ENCODE results near the gene FRAS1.
"Not testable (repeated sequence)": the region's sequence is repeated elsewhere in the genome, so short reads cannot be mapped to it uniquely, and the experiment has no call there.

FRAS1 gene

DNA sequence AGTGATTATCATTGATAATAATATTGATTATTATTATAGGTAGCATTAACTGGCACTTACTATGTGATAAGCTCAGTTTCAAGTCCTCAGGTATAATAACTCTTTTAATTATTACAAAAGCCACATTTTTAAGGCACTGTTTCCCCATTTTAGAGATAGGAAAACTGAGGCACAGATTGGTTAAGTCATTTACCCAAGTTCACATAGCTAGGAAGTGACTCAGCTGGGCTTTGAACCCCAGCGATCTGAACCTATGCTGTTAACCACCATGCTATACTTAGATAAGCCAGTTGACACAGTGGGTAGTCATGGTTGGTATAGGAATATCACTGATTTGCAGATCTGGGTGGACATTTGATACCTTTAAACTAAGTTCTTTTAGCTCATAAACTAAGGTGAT, 110.4 kb downstream of the FRAS1 start:
- DNase-seq (ENCODE audit: low spot score): peak; percentile 51

DNA sequence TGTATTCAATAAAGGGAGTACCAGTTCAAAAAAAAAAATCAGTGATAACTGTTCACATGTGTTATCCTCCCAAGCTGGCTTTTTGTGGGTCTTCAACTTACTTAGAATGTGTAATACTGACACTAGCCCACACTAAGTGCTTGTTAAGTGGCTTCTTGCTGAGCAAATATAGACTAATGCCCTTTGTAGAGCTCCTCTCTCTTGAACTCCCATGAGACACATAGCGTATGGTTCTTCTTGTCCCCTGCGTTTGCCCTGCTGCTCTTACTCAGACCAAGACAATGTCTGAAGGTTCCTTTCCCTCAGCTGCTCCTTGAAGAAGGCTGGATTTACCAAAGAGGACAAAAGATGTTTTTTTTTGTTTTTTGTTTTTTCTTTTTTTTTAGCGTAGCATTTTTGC, 110.9 kb downstream of the FRAS1 start:
- DNase-seq (ENCODE audit: low spot score): no peak

DNA sequence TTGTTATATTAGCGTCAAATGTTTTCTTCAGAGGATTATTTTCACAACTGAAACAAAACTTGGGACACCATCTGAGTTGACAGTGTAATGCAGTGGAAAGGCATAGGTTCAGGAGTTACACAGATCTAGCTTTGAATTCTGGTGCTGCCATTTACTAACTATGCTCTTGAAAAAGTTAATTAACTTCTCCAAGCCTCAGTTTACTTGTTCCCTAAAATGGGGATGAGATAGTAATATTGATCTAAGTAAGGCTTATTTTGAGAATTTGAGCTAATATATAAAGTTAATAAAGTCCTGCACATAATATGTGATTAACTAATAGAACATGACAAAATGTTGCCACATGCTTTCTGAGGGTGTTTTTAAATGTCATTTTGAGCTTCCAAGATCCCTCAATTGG, 112.6 kb downstream of the FRAS1 start:
- DNase-seq (ENCODE audit: low spot score): no peak

DNA sequence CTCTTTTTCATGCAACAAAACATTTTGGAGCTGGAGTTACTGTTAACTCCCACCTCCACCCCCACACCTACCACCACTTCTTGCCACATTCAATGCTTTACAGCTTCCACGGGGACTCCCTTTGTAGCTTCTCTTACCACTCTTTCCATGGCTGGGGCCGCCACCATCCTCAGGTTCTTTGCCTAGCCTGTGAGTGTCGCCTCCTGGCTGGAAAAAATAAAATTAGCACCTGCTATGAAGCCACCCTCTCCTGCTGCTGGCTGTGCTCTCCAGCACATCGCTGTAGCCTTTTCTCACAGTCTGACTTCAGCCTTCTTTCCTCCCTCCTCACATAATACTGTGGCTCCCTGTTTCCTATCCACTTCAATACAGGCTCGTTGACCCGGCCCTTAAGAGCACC, 114.4 kb downstream of the FRAS1 start:
- no peak for DNase-seq (ENCODE audit: low spot score)

DNA sequence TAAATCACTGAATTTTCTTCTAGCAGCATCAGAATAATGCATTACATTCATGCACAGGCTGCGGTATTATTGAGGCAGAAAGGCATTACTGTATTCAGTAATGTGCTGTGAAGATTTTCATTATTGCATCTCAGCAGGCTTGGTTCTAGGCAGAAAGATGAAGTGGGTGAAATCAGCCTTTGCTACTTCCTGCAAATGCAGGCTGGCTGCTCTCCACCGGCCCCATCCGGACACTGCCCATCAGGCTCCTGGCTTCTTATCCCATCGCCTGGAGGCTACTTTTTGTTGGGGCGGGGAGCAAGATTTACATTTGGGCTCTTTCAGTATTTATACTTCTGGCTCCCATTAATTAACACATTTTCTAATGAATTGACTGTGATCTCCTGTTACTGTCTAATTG, 117.8 kb downstream of the FRAS1 start:
- DNase-seq (ENCODE audit: low spot score): no peak

DNA sequence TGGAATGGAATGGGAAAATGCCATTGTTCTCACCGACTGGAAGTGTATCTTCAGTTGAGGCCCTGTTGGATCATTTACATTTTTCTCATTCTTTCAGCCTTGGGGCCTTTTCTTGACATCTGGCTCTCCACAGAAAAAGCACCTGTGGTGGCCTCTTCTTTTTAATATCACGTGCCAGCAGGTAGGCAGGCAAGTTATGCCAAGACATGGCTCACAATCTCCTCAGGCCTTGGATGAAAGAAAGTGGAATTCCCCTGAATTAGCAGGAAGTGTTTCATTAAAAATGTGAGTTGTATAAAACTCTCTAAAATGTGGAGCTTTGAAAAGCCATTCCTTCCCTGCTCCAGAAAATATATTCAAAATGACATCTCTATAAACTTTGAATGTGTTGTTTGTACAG, 122.1 kb downstream of the FRAS1 start:
- DNase-seq (ENCODE audit: low spot score): no peak

DNA sequence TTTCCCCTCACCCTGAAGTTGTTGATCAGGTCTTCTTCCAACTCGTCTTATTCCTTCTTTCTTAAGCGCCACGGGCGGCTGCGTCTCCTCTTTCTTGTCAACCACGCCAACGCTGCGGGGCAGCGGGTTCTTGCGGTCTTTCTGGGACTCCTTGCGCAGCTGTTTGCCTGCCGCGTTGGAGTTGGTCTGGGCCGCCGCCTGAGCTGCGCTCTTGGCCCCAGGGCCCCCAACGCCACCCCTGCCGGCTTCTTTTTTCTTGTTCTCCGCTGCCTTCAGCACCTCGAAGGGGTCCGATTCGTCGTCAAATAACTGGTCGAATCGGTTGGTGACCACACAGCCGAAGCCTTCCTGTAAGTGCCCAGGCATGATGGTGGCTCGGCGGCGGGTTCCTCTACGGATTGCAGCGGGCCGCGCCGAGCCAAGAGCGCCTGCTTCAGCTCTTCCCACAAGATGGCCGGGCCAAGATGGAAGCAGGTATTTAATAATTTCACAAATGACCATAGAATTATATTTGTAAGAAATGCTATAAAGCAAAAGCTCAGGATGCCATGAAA, 124.6 kb downstream of the FRAS1 start:
- not testable (repeated sequence) for DNase-seq (ENCODE audit: low spot score)

DNA sequence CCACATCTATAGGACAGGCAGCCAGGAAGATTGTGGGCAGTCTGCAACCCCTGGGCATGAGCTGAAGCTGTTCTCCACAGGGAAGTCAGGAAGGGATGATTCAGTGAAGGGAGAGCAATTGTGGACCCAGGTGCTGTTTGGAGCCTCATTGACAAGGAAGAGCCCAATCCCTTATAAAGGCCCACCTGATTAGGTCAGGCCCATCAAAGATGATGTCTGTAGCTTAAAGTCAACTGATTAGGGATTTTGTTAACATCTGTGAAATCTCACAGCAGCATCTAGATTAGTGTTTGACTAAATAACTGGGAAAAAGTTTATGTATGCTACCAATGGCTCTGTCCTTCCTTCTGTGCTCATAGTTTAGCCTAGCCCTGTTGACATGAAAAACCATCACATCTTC, 127.5 kb downstream of the FRAS1 start:
- DNase-seq (ENCODE audit: low spot score): no peak

DNA sequence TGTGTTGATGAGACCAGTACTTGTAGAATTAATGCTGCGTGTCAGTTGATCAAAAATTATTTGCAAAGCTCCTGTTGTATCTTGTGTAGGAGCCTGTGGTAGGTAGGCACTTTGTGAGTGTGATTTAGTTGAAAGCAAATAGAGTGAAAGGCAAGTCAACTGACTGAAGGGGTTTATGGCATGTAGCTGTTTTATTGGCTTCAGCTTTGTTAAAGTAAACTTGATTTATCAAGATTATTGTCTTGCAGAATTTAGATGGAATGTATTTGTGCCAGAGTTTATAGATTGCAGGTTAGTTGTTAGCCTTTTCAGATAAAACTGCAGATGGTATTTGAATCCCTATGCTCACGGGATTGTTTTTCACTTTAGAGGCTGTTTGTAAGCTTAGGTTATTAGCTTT, 128.0 kb downstream of the FRAS1 start:
- no peak for DNase-seq (ENCODE audit: low spot score)

DNA sequence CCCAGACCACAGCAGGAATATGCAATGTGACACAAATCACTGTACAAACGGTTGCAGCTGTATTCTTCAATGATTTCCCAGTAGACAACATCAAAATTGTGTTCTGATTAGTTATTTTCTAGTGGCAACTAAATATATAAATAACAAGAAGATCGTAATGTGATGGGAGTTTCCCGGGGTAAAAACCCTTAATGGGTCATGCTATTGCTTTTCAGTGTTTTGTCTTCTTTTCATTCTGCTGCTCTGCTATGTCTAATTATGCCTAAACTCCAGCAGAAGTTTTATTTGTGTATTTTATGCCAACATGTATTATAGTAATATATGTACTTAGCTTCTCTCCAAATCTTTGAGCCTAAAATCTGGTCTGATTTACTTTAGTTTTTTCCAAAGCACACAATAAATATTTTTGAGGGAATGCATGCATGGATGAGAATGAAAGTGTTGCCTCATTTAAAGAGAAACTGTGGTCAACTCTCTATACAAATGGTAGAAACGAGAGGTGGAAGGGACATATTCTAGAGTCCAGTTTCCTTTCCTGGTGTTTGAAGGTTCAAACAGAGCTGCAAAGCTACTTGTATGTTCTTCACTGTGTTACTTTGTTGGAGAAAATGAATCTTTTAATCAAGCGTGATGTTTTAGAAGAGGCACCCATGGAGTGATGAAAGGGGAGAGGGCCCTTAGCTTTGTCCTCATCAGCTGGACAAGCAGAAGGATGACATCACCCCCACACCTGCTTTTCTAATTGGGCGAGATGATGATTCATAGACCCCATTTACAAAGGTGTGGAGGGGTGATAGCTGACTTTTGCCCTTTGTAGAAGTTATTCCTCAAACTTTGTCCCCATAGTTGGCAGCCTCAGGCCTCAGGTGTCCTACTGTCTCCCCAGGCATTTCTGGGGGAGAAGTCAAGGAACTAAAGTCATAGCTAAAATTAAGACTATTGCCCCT, 129.7 kb downstream of the FRAS1 start:
- DNase-seq (ENCODE audit: low spot score): no peak

DNA sequence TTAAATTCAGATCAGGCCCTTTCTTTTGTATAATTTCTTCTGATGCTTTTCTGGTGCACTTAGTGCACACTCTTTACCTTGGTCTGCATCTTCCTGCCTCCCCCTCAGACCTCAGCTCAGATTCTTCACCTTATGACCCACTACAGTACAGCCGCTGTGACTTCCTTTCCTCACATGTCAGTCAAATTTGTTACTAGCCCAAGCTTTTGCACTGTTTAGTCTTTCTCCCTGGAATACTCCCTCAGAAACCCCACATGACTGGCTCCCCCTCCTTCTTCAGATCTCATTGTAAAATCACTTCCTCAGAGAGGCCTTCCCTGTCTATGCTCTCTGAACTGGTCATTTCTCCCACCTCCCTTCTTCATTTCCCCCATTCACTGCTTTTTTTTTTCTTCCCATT, 132.9 kb downstream of the FRAS1 start:
- DNase-seq (ENCODE audit: low spot score): no peak

DNA sequence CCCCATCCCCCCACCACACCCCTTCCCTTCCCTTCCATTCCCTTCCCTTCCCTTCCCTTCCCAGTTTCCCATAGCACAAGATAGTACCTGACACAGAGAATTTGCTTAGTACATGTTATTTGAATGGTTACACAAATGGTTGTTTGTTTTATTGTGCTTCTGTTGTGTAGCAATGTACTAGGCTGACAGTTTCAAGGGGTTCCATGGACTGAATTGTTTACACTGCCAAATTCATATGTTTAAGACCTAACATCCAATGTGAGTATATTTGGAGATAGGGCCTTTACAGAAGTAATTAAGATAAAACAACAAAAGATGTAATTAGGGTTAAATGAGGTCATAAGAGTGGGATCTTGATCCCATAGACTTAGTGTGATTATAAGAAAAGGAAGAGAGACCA, 133.5 kb downstream of the FRAS1 start:
- no peak for DNase-seq (ENCODE audit: low spot score)

DNA sequence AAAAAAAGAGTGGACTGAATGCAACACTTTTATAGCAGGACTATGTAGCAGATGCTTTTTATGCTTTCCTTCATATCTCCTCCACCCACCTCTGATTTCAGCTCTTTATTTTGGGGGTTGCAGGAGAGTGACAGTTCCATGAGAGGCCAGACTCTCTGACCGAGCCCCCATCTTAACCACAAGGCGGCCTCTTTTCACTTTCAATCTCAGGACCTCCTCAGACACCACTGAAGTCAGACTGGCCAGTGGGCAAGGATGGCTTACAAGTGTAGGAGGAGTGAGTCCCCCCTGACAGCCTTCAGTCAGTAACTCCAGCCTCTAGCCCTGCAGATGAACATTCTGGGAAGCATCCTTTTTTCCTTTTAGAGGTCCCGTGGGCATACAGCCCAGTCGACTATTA, 140.8 kb downstream of the FRAS1 start:
- no peak for DNase-seq (ENCODE audit: low spot score)

DNA sequence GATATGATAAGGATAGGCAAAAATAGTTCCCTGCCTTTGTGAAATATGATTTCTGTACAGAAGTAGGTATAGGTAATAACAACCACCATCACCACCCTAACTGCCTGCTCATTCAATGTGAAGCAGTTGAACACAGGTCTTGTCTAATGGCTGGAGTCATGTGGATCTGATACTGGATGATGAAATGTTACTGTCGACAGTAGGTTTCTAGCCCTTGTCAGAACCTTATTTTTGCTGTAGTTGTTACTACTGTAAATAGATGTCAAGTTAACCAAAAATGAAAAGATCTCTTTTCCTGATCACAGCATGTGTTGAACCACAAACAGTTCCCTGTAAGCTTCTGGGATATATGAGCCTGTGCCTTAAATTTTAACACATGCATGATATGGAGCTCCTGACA, 142.9 kb downstream of the FRAS1 start:
- DNase-seq (ENCODE audit: low spot score): no peak

DNA sequence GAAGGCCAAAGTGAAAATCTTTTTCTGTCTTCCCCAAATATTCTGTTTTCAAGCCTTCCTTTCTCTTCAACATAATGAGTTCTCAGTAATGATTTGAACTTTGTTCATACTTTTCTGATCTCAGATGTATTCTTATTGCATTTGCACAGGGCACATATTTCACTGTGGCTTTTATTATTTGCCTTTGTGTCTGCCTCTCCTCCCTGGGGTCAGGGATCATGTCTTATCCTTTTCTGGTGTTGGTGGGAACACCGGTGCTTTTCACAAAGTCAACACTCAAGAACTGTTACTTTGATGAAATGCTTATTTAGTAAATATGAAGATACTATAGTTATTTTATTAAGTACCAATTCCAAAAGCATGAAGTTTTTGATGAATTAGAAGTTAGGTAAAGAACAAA, 143.8 kb downstream of the FRAS1 start:
- no peak for DNase-seq (ENCODE audit: low spot score)

DNA sequence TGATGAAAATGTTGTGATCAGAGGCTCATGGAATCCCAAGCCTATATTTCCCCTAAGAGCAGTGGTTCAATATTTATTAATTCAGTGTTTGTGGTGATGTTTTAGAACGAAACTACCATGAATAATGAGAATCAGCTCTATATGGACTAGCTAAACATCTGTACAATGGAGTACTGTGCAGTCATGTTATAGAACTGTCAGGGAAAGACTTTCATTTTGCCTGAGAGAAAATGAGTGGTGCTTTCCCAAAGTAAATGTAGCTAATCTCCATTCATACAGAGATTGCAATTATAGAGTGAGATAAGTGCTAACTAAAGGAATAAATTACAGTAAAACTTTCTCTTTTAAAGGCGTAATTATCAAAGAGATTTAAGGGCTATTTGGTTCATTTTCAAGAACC, 147.1 kb downstream of the FRAS1 start:
- DNase-seq (ENCODE audit: low spot score): no peak

DNA sequence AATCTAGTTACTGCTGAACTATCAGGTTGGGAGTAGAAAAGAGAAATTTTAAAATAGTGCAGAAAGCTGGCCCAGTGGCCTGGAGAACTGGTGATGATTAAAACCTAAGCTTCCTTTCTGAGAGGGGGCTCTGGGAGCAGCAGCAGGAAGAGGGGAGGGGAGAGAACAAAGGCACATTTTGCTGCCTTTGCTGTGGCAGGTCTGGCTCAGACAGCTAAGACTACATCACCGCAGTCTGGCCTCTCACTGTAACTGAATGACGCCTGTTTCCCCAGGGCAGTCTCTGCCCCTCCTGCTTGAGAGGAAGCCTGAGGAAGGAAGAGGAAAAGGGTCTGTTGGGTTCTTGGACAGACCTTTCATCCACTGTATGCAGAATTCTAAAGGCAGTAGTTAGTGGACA, 148.5 kb downstream of the FRAS1 start:
- DNase-seq (ENCODE audit: low spot score): no peak

DNA sequence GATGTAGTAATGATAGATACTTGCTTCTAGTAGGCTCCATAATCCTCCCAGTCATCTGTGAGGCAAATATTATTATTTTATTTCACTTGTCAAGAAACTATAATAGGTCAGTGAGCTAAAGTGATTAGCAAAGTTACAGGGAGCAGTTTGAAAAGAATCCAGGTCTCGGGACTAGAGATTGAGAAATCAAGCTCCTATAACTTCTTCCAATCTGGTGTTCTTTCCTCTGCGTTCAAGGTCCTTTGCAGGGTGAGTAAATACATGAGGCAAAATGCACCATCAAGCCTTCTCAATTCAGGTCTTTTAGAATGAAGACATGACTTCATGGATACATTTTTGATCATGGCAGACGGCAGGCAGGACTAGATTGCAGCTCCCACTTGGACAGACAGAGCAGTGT, 150.4 kb downstream of the FRAS1 start:
- DNase-seq (ENCODE audit: low spot score): no peak

DNA sequence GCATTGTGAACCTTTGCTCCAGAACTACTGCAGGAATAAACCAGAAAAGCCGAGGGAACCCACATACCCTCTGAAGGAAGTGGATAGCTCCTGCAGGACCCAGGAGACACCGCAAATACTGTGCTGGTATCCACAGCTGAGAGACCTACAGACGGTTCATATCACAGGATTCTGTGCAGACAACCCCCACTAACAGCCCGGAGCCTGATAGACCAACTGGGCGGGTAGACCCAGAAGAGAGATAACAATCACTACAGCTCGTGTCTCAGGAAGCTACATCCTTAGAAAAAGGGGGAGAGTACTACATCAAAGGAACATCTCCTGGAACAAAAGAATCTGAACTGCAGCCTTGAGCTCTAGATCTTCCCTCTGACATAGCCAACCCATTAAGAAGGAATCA, 150.8 kb downstream of the FRAS1 start:
- DNase-seq (ENCODE audit: low spot score): no peak

DNA sequence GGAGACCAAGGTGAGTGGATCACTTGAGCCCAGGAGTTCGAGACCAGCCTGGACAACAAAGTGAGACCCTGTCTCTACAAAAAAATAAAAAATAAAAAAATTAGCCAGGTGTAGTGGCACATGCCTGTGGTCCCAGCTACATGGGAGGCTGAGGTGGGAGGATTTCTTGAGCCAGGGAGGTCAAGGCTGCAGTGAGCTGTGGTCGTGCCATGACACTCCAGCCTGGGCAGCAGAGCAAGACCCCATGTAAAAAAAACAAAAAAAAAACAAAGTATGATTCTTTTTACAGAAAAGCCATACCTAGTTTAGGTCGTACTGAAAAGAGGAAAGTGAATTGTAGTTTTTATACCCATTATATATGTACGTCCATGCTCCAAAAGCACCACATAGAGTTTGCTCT, 151.8 kb downstream of the FRAS1 start:
- not testable (repeated sequence) for DNase-seq (ENCODE audit: low spot score)

DNA sequence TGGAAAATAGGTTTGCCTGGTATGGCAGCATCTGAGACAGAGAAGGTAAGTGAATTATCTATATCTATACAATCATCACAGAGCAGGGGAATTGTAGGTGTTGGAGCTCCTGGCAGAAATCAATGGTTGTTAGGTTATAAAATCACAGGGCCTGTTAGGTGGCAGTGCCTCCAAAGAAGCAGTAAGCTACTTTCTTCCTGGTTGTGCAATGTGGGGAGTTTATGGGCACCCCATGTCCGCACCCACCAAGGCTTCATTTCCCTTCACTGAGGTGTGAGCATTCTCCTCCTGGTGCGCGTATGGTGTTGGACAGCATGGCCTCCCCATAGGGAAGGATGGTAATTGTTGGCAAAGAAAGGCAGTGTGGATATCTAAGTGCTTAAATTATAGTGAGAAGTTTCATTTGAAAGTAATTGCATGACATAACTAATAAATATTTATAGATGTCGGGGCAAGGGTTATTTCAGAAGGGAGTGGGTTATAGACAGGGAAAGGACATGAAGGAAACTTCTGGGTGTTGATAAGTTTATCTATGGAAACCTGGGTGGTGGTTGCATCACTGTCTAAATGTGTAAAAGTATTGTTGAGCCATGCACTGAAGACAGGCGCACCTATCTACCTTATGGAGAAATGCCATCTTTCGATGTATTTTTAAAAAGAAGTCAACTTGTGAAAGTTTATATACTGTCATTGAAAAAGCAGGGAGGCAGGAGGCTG, 153.7 kb downstream of the FRAS1 start:
- DNase-seq (ENCODE audit: low spot score): no peak

DNA sequence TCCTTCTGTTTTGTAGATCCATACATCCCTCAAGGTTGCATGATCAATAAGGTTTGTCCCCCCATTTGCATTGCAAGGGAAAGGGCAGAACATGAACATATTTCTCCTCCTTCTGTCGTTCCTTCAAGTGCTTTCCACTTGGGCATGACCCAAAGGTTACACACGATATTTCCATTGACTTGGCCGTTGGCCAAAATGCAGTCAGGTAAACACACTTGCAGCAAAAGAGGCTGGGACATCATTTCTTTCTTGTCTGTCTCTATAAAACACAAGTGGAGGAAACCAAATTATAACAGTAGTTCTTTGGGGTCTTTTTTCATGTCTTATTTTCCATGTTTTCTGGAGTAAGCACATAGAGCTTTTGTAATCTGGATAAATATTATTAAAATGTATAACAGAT, 156.1 kb downstream of the FRAS1 start:
- DNase-seq (ENCODE audit: low spot score): no peak

DNA sequence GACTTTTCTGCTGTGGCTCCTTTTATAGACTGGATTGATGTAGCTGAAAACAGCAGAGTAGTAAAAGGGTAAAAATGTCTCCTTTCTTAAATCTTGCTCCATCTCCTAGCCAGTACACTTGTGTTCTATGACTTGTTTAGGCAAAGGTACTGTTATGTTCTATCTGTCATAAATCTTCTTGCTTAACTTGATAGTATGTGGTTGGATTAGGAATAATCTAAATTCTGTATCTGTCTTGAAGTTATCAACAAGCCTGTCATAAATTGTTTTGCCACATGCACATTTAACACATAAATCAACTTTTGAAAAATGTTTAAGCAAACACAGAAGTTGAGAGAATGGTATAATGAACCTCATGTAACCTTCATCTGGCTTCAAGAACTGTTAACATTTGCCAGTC, 157.0 kb downstream of the FRAS1 start:
- no peak for DNase-seq (ENCODE audit: low spot score)
